ENCODE results near the gene WFDC10B.
"Not testable (repeated sequence)": the region's sequence is repeated elsewhere in the genome, so short reads cannot be mapped to it uniquely, and the experiment has no call there.

WFDC10B gene

GRCh38 chr20:45651726-45652125 is 53.1 kb downstream of the WFDC10B start:
- not testable (repeated sequence) for DNase-seq (ENCODE audit: extremely low spot score, insufficient read length, low read depth); FAIRE-seq

- no peak for DNase-seq (ENCODE audit: extremely low spot score, insufficient read length, low read depth)
- FAIRE-seq = no peak
These were observed 55.4 kb downstream of the WFDC10B start for GRCh38 chr20:45649312-45649863.

GRCh38 chr20:45647441-45648050 is 57.3 kb downstream of the WFDC10B start:
- no peak for DNase-seq (ENCODE audit: extremely low spot score, insufficient read length, low read depth)

GRCh38 chr20:45646875-45647274 is 57.9 kb downstream of the WFDC10B start:
- no peak for FAIRE-seq
- DNase-seq (ENCODE audit: extremely low spot score, insufficient read length, low read depth) = no peak

More at GRCh38 chr20:45647441-45648050, 57.3 kb downstream of the WFDC10B start:
- FAIRE-seq = no peak

- not testable (repeated sequence) for FAIRE-seq
These were observed 59.0 kb downstream of the WFDC10B start for GRCh38 chr20:45645869-45646268.

GRCh38 chr20:45641076-45641475 is 63.7 kb downstream of the WFDC10B start:
- DNase-seq (ENCODE audit: extremely low spot score, insufficient read length, low read depth); FAIRE-seq: not testable (repeated sequence)

More at GRCh38 chr20:45645869-45646268, 59.0 kb downstream of the WFDC10B start:
- DNase-seq (ENCODE audit: extremely low spot score, insufficient read length, low read depth) = not testable (repeated sequence)

GRCh38 chr20:45639687-45640086 is 65.1 kb downstream of the WFDC10B start:
- FAIRE-seq (no peak), DNase-seq (ENCODE audit: extremely low spot score, insufficient read length, low read depth) (no peak)

- DNase-seq (ENCODE audit: extremely low spot score, insufficient read length, low read depth) = no peak
- FAIRE-seq = no peak
These were observed 68.3 kb downstream of the WFDC10B start for GRCh38 chr20:45636513-45636912.

Data from GM18507 (cell line).